Measurements from ENCODE around the gene TSPAN18.

TSPAN18 gene

DNA sequence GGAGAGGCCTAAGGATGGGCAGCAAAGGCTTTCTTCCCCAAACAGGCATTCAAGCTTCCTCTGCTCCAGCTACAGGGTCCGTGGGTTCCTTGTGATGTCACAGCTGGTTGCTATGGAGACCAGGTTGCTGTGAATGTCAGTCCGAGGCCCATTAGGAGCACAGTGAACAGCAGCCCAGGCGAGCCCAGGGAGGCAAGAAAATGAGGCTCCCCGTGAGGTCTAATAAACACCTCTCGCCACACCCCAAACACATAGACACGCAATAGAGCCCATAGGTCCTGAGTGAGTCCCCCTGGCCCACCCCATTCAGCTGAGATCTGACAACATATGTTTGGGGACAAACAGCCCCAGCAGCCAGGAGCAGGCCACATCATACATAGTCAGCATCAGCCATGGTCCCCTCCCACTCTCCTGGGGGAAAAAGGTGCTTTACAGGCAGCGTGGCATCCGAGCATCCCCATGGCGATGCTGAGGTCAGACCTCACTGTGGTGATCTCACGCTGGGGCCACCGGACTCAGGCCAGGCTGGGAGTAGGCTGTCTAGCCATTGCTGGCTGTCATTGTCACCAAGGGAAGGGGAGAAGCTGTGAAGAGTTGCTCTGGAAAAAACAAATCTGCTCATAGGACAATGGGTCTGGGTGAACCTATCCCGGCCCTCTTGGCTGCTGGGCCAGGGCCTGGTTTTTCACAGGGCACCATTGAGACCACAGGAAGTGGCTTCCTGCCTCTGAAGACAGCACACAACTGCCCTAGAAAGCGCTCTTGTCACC lies 247.1 kb downstream of the TSPAN18 start:
- H3K9me2 ChIP-seq (replicated peaks; ENCODE audit: control insufficient read depth, low read length) = no peaks in the 10 kb centered on the region
- no peaks in the 10 kb centered on the region for H3F3A ChIP-seq (ENCODE audit: control insufficient read depth, insufficient read depth)
- no peak overlapping the region for H3K27ac ChIP-seq (ENCODE audit: low read depth, low read length)
- 0 out of 2 replicates have a peak, but pooled peaks cover 4% of the 10 kb centered on the region for H3K27me3 ChIP-seq (ENCODE audit: control insufficient read depth, low read length)
- TF ChIP-seq EZH2phosphoT487 (IDR thresholded peaks at IDR 0.05; ENCODE audit: borderline replicate concordance, low read length) (no peak), CTCF (IDR thresholded peaks at IDR 0.05; ENCODE audit: low read depth, low read length, poor library complexity, severe bottlenecking) (no peak)
- no peaks in the 10 kb centered on the region for H3K36me3 ChIP-seq (ENCODE audit: control insufficient read depth, low read length)
- H3K79me2 ChIP-seq (ENCODE audit: control insufficient read depth, low read length) = no peaks in the 10 kb centered on the region
- H3K4me2 ChIP-seq (ENCODE audit: low read length) = no peak overlapping the region
- no peaks in the 10 kb centered on the region for H3K4me1 ChIP-seq (ENCODE audit: control insufficient read depth, low read length)
- H3K9me3 ChIP-seq (ENCODE audit: control insufficient read depth, insufficient read depth, low read length) = no peaks in the 10 kb centered on the region
- H4K20me1 ChIP-seq (ENCODE audit: control insufficient read depth, insufficient read depth, low read depth, low read length) = no peaks in the 10 kb centered on the region
- H3K4me3 ChIP-seq (ENCODE audit: low read length) = no peak overlapping the region

DNA sequence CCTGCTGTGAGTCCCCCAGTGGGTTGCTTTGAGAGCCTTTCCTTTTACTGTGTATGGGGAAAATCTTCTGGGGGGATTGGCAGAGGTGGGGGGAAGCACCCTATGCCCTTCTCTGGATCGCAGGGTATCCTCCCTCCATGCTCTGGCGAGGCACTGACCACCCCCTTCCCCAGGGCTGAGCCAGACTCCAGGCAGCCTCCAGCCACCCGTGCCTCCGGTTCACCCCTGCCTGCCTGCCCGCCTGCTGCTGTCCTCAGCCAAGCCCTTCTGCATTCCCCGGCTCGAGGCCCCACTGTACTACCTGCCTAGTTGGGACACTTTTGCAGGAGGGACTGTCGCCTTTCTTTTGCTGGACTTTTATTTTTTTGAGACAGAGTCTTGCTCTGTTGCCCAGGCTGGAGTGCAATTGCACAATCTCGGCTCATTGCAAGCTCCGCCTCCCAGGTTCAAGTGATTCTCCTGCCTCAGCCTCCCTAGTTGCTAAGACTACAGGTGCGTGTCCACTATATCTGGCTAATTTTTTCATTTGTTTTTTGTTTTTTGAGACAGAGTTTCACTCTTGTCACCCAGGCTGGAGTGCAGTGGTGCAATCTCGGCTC lies 247.7 kb downstream of the TSPAN18 start:
- Histone ChIP-seq H3K79me2 (ENCODE audit: control insufficient read depth, low read length) (no peaks in the 10 kb centered on the region), H3K4me3 (ENCODE audit: low read length) (no peak overlapping the region), H4K20me1 (ENCODE audit: control insufficient read depth, insufficient read depth, low read depth, low read length) (no peaks in the 10 kb centered on the region), H3K4me2 (ENCODE audit: low read length) (no peak overlapping the region), H3K9me3 (ENCODE audit: control insufficient read depth, insufficient read depth, low read length) (no peaks in the 10 kb centered on the region), H3K4me1 (ENCODE audit: control insufficient read depth, low read length) (no peaks in the 10 kb centered on the region), H3K9me2 (replicated peaks; ENCODE audit: control insufficient read depth, low read length) (no peaks in the 10 kb centered on the region), H3K27ac (ENCODE audit: low read depth, low read length) (no peak overlapping the region), H3F3A (ENCODE audit: control insufficient read depth, insufficient read depth) (no peaks in the 10 kb centered on the region), H3K36me3 (ENCODE audit: control insufficient read depth, low read length) (no peaks in the 10 kb centered on the region), H3K27me3 (ENCODE audit: control insufficient read depth, low read length) (0 out of 2 replicates have a peak, but pooled peaks cover 4% of the 10 kb centered on the region)
- no peak for TF ChIP-seq EZH2phosphoT487 (IDR thresholded peaks at IDR 0.05; ENCODE audit: borderline replicate concordance, low read length)
- TF ChIP-seq CTCF (IDR thresholded peaks at IDR 0.05; ENCODE audit: low read depth, low read length, poor library complexity, severe bottlenecking) = no peak

GRCh38 chr11:44976576-44976975 lies 249.8 kb downstream of the TSPAN18 start:
- TF ChIP-seq CTCF (IDR thresholded peaks at IDR 0.05; ENCODE audit: low read depth, low read length, poor library complexity, severe bottlenecking) (no peak), EZH2phosphoT487 (IDR thresholded peaks at IDR 0.05; ENCODE audit: borderline replicate concordance, low read length) (no peak)
- no peak overlapping the region for H3K4me3 ChIP-seq (ENCODE audit: low read length)
- H3K9me2 ChIP-seq (replicated peaks; ENCODE audit: control insufficient read depth, low read length) = no peaks in the 10 kb centered on the region
- no peaks in the 10 kb centered on the region for H4K20me1 ChIP-seq (ENCODE audit: control insufficient read depth, insufficient read depth, low read depth, low read length)
- H3K4me2 ChIP-seq (ENCODE audit: low read length) = no peak overlapping the region
- peaks cover 3% of the 10 kb centered on the region; the same call in 1 of the 2 replicates for H3K4me1 ChIP-seq (ENCODE audit: control insufficient read depth, low read length)
- H3K79me2 ChIP-seq (ENCODE audit: control insufficient read depth, low read length) = no peaks in the 10 kb centered on the region
- H3K27me3 ChIP-seq (ENCODE audit: control insufficient read depth, low read length) = 0 out of 2 replicates have a peak, but pooled peaks cover 4% of the 10 kb centered on the region
- H3F3A ChIP-seq (ENCODE audit: control insufficient read depth, insufficient read depth) = no peaks in the 10 kb centered on the region
- no peaks in the 10 kb centered on the region for H3K9me3 ChIP-seq (ENCODE audit: control insufficient read depth, insufficient read depth, low read length)
- no peak overlapping the region for H3K27ac ChIP-seq (ENCODE audit: low read depth, low read length)
- H3K36me3 ChIP-seq (ENCODE audit: control insufficient read depth, low read length) = no peaks in the 10 kb centered on the region

Measured in DOHH2 (cell line).